Right atrium auricular region (tissue), 2 donors: ENCODE results near the gene KPNA6. TPM values are rescaled to one million over a fixed set of nuclear protein-coding genes. Genes with fewer than 3 reads are reported as not detected.
"Not testable (repeated sequence)": the region's sequence is repeated elsewhere in the genome, so short reads cannot be mapped to it uniquely, and the experiment has no call there.

Source experiments
- DNase-seq: peaks from one replicate; pipeline ENCODE4 v3.0.0-alpha.2; 2019; ENCODE audit warnings: low spot score
- H3K27ac ChIP-seq, 2 donors: fragments of 200-600 bp; sonication (generic); 1 replicate in 1 of 2; 2 replicates in 1 of 2; pipeline ENCODE4 v1.5.1; 2016 to 2019
- H3K27me3 ChIP-seq, 2 donors: fragments of 200-600 bp; sonication (generic); one replicate each; pipeline versions ENCODE4 v1.5.1 to v1.6.0; 2017 to 2019
- H3K36me3 ChIP-seq: fragments of 200-600 bp; sonication (generic); one replicate; pipeline ENCODE4 v1.5.1; 2016
- H3K4me1 ChIP-seq, 2 donors: fragments of 200-600 bp; sonication (generic); one replicate each; pipeline versions ENCODE4 v1.5.1 to v1.6.0; 2017 to 2019
- H3K4me3 ChIP-seq, 2 donors: fragments of 200-600 bp; sonication (generic); 1 replicate in 1 of 2; 2 replicates in 1 of 2; pipeline ENCODE4 v1.5.1; 2017 to 2019; ENCODE audit warnings: mild to moderate bottlenecking in 1 of 2, moderate library complexity in 1 of 2
- H3K9me3 ChIP-seq, 2 donors: fragments of 200-600 bp; sonication (generic); one replicate each; pipeline ENCODE4 v1.5.1; 2019
- total RNA-seq, 2 donors: library from RNA; depleted of rRNA; stranded (reverse); fragments of >200 nt; gene quantifications; one replicate each; pipeline ENCODE4 v1.1.0, GENCODE V29; 2016
- TF ChIP-seq, protein P1 (sequence below), 2 donors: fragments of 200-600 bp; sonication (generic); IDR thresholded peaks; one replicate each; pipeline ENCODE4 v1.5.1; 2019; ENCODE audit warnings: antibody characterized with exemption in 2 of 2

The KPNA6 gene
- total RNA-seq, 2 donors from 2014 or later, result 47.3 to 54.6 TPM

DNA sequence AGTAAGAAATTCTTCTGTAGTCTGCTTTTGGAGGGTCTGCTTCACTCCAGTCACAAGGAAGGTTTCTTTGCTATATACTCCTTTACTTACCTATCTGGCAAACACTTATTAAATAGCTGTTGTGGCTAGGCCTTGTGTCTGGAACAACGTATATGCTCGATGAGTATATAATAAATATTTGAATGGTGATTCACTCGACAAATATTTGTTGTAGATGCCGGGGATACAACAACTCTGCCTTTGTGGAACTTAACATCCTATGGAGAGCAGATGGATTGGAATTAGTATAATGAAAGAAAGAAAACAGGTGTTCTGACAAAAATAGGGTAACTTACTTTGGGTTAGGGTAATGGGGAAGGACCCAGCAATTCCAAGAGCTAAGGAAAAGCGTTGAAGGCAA, 31.1 kb downstream of the KPNA6 start:
- no peaks in the 10 kb centered on the region for H3K27me3 ChIP-seq
- H3K9me3 ChIP-seq, result no peaks in the 10 kb centered on the region
- no peak for DNase-seq
- H3K36me3 ChIP-seq, result no peaks in the 10 kb centered on the region
- peaks cover 0 to 33% of the 10 kb centered on the region in 2 donors for H3K4me1 ChIP-seq
- TF ChIP-seq, protein P1, sequence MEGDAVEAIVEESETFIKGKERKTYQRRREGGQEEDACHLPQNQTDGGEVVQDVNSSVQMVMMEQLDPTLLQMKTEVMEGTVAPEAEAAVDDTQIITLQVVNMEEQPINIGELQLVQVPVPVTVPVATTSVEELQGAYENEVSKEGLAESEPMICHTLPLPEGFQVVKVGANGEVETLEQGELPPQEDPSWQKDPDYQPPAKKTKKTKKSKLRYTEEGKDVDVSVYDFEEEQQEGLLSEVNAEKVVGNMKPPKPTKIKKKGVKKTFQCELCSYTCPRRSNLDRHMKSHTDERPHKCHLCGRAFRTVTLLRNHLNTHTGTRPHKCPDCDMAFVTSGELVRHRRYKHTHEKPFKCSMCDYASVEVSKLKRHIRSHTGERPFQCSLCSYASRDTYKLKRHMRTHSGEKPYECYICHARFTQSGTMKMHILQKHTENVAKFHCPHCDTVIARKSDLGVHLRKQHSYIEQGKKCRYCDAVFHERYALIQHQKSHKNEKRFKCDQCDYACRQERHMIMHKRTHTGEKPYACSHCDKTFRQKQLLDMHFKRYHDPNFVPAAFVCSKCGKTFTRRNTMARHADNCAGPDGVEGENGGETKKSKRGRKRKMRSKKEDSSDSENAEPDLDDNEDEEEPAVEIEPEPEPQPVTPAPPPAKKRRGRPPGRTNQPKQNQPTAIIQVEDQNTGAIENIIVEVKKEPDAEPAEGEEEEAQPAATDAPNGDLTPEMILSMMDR (IDR thresholded peaks at IDR 0.05), result no peak
- no peak overlapping the region for H3K4me3 ChIP-seq
- H3K27ac ChIP-seq, result no peak overlapping the region

DNA sequence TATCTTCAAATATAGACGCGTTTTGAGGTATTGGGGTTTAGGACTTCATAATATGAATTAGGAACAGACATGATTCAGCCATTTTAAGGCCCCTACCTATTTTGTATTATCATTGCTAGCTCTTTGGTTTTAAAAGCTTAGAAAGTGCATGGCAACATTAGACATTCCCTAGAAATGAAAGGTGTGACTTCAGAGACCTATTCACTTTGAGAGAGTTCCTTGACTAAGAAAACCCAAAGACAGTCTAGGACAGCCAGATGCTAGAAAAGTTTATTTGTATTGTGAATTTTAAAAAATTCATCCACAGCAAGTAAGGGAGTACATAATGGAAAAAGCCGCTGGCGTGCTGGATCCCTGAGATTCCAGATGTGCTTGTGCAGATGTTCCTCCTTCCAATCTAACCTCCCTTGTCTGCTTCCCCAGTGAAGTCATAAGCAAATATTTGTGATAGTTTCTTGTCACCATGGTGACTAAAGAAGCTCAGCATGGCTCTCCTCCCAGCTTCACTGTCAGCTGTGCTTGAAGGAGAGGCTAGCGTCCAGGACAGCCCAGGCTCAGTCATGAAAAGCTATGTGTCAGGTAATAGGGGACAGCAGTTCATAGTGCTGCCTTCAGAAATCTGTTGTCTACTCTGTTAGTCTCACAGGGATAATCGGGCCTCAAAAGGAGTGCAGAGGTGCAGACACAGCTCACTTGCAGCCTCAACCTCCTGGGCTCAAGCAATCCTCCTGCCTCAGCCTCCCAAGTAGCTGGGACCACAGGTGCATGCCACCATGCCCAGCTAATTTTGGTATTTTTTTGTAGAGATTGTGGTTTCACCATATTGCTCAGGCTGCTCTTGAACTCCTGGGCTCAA, 34.8 kb downstream of the KPNA6 start:
- peaks cover 0 to 36% of the 10 kb centered on the region in 2 donors for H3K4me1 ChIP-seq
- TF ChIP-seq, protein P1 (IDR thresholded peaks at IDR 0.05), result no peak
- DNase-seq, result peak; percentile 74

DNA sequence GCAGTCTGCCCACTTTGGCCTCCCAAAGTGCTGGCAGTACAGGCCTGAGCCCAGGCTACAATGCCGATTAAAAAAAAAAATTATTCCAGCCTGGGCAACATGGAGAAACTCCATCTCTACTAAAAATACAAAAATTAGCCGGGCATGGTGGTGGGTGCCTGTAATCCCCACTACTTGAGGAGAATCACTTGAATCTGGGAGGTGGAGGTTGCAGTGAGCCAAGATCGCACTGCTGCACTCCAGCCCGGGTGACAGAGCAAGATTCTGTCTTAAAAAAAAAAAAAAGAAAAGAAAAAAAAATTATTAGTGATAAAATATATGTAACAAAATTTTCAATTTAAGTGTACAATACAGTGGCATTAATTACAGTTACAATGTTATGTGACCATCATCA, 35.4 kb downstream of the KPNA6 start:
- H3K4me3 ChIP-seq, H3K9me3 ChIP-seq, DNase-seq, H3K36me3 ChIP-seq, H3K27me3 ChIP-seq: not testable (repeated sequence)
- H3K4me1 ChIP-seq, result peaks cover 0 to 36% of the 10 kb centered on the region in 2 donors
- H3K27ac ChIP-seq, result peak overlapping the region; percentile 20 to 53

More for the DNA sequence above, 34.8 kb downstream of the KPNA6 start:
- Histone ChIP-seq H3K9me3 (peaks cover 0 to 5% of the 10 kb centered on the region in 2 donors), H3K4me3 (no peak overlapping the region), H3K27me3 (no peaks in the 10 kb centered on the region), H3K27ac (peak overlapping the region; percentile 20 to 53), H3K36me3 (peaks cover 4% of the 10 kb centered on the region)

DNA sequence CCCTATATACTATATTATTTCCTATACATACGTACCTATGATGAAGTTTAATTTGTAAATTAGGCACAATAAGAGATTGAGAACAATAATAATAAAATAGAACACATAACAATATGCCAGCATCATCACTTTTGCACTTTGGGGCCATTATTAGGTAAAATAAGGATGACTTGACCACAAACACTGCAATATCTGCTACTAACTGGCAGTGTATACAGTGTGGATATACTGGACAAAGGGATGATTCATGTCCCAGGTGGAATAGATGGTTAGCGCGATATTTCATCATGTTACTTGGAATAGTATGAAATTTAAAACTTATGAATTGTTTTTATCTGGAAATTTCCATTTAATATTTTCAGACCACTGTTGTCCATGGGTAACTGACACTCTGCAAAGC, 36.2 kb downstream of the KPNA6 start:
- TF ChIP-seq, protein P1 (IDR thresholded peaks at IDR 0.05), result no peak
- H3K9me3 ChIP-seq, result peaks cover 0 to 12% of the 10 kb centered on the region in 2 donors

DNA sequence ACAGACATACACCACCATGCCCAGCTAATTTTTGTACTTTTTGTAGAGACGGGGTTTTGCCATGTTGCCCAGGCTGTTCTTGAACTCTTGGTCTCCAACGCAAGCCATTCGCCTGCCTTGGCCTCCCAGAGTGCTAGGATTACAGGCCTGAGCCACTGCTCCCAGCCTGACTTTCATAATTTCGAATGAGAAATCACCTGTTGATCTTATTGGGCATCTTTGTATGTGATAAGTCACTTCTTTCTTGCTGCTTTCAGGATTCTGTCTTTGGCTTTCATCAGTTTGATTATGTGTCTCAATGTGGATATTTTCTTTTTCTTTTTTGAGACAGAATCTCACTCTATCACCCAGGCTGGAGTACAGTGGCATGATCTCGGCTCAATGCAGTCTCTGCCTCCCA, 39.9 kb downstream of the KPNA6 start:
- peaks cover 0 to 31% of the 10 kb centered on the region in 2 donors for H3K4me1 ChIP-seq
- H3K4me3 ChIP-seq, H3K36me3 ChIP-seq, DNase-seq, H3K27ac ChIP-seq, H3K27me3 ChIP-seq: not testable (repeated sequence)
- peaks cover 0 to 13% of the 10 kb centered on the region in 2 donors for H3K9me3 ChIP-seq

More for the DNA sequence above, 36.2 kb downstream of the KPNA6 start:
- peaks cover 4% of the 10 kb centered on the region for H3K36me3 ChIP-seq
- peak overlapping the region in 1 of 2 donors; percentile 19 for H3K27ac ChIP-seq
- peaks cover 0 to 36% of the 10 kb centered on the region in 2 donors for H3K4me1 ChIP-seq
- H3K27me3 ChIP-seq, result no peaks in the 10 kb centered on the region
- H3K4me3 ChIP-seq, result no peak overlapping the region
- no peak for DNase-seq

DNA sequence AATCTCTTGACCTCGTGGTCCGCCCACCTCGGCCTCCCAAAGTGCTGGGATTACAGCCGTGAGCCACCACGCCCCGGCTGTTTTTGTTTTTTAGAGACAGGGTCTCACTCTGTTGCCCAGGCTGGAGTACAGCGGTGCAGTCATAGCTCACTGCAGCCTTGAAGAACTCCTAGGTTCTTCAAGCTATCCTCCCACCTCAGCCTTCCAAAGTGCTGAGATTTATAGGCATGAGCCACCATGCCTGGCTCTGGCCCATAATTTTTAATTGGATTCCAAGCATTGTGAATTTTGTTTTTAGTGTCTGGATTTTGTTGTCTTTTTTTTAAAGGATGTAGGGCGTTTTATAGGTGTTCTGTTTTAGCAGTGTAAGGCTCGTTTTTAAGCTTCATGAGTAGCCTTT, 43.0 kb downstream of the KPNA6 start:
- H3K27me3 ChIP-seq, result no peaks in the 10 kb centered on the region
- H3K9me3 ChIP-seq, result peaks cover 0 to 13% of the 10 kb centered on the region in 2 donors
- no peak overlapping the region for H3K4me3 ChIP-seq
- no peak for DNase-seq
- peaks cover 0 to 19% of the 10 kb centered on the region in 2 donors for H3K4me1 ChIP-seq
- peaks cover 10% of the 10 kb centered on the region for H3K36me3 ChIP-seq
- no peak overlapping the region for H3K27ac ChIP-seq
- TF ChIP-seq, protein P1 (IDR thresholded peaks at IDR 0.05), result no peak
